Erythroblast (primary cell): ENCODE measurements around the gene GNRHR.

Experiments used
- GATA1 ChIP-seq: IDR thresholded peaks from 2 replicates; pipeline ENCODE4 v1.6.1; 2011; ENCODE audit warnings: low read depth, mild to moderate bottlenecking, control low read depth, low read length, moderate library complexity
- POLR2A ChIP-seq: IDR thresholded peaks from 2 replicates; pipeline ENCODE4 v1.6.1; 2011; ENCODE audit warnings: mild to moderate bottlenecking, low read length

DNA sequence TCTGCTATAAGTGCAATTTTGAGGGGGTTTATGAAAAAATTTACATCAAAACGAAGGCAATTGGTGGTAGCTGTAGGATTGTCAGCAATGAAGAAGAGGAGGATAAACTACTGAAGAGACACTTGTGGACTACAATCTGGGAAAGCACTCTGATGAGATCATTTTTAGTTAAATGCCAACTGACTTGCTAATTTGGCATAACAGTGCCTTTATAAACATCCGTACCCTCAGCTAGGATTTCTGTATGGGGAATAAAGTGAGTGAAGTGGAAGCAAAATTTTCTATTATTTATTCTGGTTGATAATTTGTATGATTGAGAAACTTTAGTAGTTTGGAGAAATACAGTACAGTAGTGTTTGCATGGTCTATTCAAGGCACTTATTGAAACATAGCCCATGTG lies 11.2 kb upstream of the GNRHR start:
- TF ChIP-seq POLR2A (no peak), GATA1 (no peak)
